K562 (cell line): ENCODE data around the gene SHANK1. TPM values are rescaled to one million over a fixed set of nuclear protein-coding genes. Genes with fewer than 3 reads are reported as not detected.
A peak's percentile ranks its signal among the peaks of the same experiment; 100 is the strongest.

Experiments used
- ATAC-seq: fragments of 200-7000 bp; cut with Tn5 transposase; 3 replicates; pipeline ENCODE4 v1.9.1; 2020; ENCODE audit warnings: moderate library complexity
- BruUV-seq: library from RNA; stranded (reverse); fragments of 400-500 nt; replicated peaks from 2 replicates; lab custom pipeline; 2021; lab: Mats Ljungman, UMichigan
- CTCF ChIA-PET: fragments of 300-600 bp; formaldehyde crosslinking; extraction: SDS; loops from one replicate; lab custom pipeline; 2021; ENCODE audit warnings: low intra/inter-chr PET ratio; lab: Yijun Ruan, JAX
- POLR2A ChIA-PET: fragments of 300-600, 350-650 bp; sonication (Branson Sonifier 250); formaldehyde crosslinking; extraction: SDS; loops from one replicate; lab custom pipeline; 2021; ENCODE audit warnings: antibody characterized with exemption, inconsistent platforms; lab: Yijun Ruan, JAX
- DNase-seq, 4 experiments: peaks; one replicate each; pipeline versions ENCODE4 v3.0.0 to v3.0.0-alpha.2; 2011 to 2018; ENCODE audit warnings: low spot score in 3 of 4, mixed read lengths in 3 of 4; ENCODE audit errors: extremely low read depth in 1 of 4
- FAIRE-seq: peaks from 2 replicates; lab custom pipeline; 2011; peaks lifted over from hg19 to GRCh38; lab: Jason Lieb, UNC
- H2AFZ ChIP-seq: 2 replicates; pipeline ENCODE4 v1.6.0; 2011; ENCODE audit warnings: low read depth, low read length, control low read depth, inconsistent platforms
- H3K27ac ChIP-seq: fragments of 200-600 bp; 3 replicates; pipeline ENCODE4 v1.8.0; 2011; ENCODE audit warnings: low read depth, mild to moderate bottlenecking, control low read depth, inconsistent platforms, low read length, moderate library complexity, mixed read lengths; ENCODE audit errors: extremely low read depth
- H3K27me3 ChIP-seq, 2 experiments: fragments of 300-600 bp in 1 of 2; 2 replicates in 1 of 2; 3 replicates in 1 of 2; pipeline versions ENCODE4 v1.6.0 to v1.8.0; 2011; ENCODE audit warnings: inconsistent platforms in 2 of 2, low read length in 2 of 2, mild to moderate bottlenecking in 1 of 2, mixed read lengths in 1 of 2, moderate library complexity in 1 of 2; ENCODE audit not compliant: control insufficient read depth in 2 of 2, insufficient read depth in 2 of 2
- H3K36me3 ChIP-seq: fragments of 300-600 bp; 3 replicates; pipeline ENCODE4 v1.8.0; 2011; ENCODE audit warnings: mild to moderate bottlenecking, low read length, inconsistent platforms; ENCODE audit not compliant: control insufficient read depth, insufficient read depth
- H3K4me1 ChIP-seq, 2 experiments: fragments of 200-600 bp in 1 of 2; replicated peaks in 1 of 2; 2 replicates in 1 of 2; 3 replicates in 1 of 2; pipeline versions ENCODE4 v1.5.1 to v1.8.0; 2011; ENCODE audit warnings: inconsistent platforms in 2 of 2, low read length in 2 of 2, mild to moderate bottlenecking in 1 of 2, mixed read lengths in 1 of 2, moderate library complexity in 1 of 2; ENCODE audit not compliant: control insufficient read depth in 2 of 2, insufficient read depth in 2 of 2
- H3K4me2 ChIP-seq: 2 replicates; pipeline ENCODE4 v1.6.1; 2011; ENCODE audit warnings: low read length, control low read depth, inconsistent platforms, mixed read lengths; ENCODE audit not compliant: insufficient read depth
- H3K4me3 ChIP-seq: fragments of 200-600 bp; sonication (generic), shearing (Covaris generic); 2 replicates; pipeline ENCODE4 v1.5.1; 2016; ENCODE audit warnings: control low read depth, inconsistent platforms
- H3K79me2 ChIP-seq: fragments of 200-600 bp; 3 replicates; pipeline ENCODE4 v1.8.0; 2011; ENCODE audit warnings: low read length, inconsistent platforms; ENCODE audit not compliant: control insufficient read depth, insufficient read depth
- H3K9ac ChIP-seq, 2 experiments: 2 replicates each; pipeline versions ENCODE4 v1.6.0 to v1.6.1; 2011; ENCODE audit warnings: low read depth in 2 of 2, low read length in 2 of 2, control low read depth in 1 of 2, inconsistent platforms in 1 of 2, mild to moderate bottlenecking in 1 of 2, mixed read lengths in 1 of 2; ENCODE audit not compliant: insufficient read depth in 1 of 2
- H3K9me1 ChIP-seq: one replicate; pipeline ENCODE4 v1.6.0; 2011; ENCODE audit warnings: inconsistent platforms, mild to moderate bottlenecking, low read length, moderate library complexity; ENCODE audit not compliant: control insufficient read depth, insufficient read depth
- H3K9me3 ChIP-seq: replicated peaks from 2 replicates; pipeline ENCODE4 v1.5.1; 2011; ENCODE audit warnings: low read depth, low read length, inconsistent platforms; ENCODE audit not compliant: control insufficient read depth, insufficient read depth
- H4K20me1 ChIP-seq: replicated peaks from 2 replicates; pipeline ENCODE4 v1.6.1; 2011; ENCODE audit warnings: low read length, inconsistent platforms, mixed read lengths; ENCODE audit not compliant: control insufficient read depth, insufficient read depth
- HMG20A ChIP-seq: fragments of 450-650 bp; formaldehyde crosslinking; conservative IDR thresholded peaks from 2 replicates; pipeline ENCODE4 v1.4.0; 2020; ENCODE audit warnings: mild to moderate bottlenecking, mixed read lengths
- KAT8 ChIP-seq: fragments of 450-650 bp; IDR thresholded peaks from 2 replicates; pipeline ENCODE4 v1.6.1; 2016; ENCODE audit warnings: low read depth, mild to moderate bottlenecking
- KHSRP ChIP-seq: fragments of 450-650 bp; IDR thresholded peaks from 2 replicates; pipeline ENCODE4 v1.6.1; 2017
- KLF6 ChIP-seq: fragments of 250-450 bp; sonication (Bioruptor Pico); IDR thresholded peaks from 2 replicates; pipeline ENCODE4 v1.4.0; 2020; ENCODE audit warnings: mild to moderate bottlenecking, moderate library complexity, borderline replicate concordance
- MGA ChIP-seq: fragments of 450-650 bp; IDR thresholded peaks from 2 replicates; pipeline ENCODE4 v1.6.1; 2016; ENCODE audit warnings: mild to moderate bottlenecking, moderate library complexity
- MYNN ChIP-seq, 2 experiments: sonication (generic); formaldehyde crosslinking in 1 of 2; IDR thresholded peaks; 2 replicates each; pipeline versions ENCODE4 v1.5.0 to v1.6.1; 2016 to 2020; ENCODE audit warnings: antibody characterized with exemption in 1 of 2, missing genetic modification reagents in 1 of 2
- NFE2L1 ChIP-seq: fragments of 450-650 bp; IDR thresholded peaks from 2 replicates; pipeline ENCODE4 v1.6.1; 2016; ENCODE audit warnings: missing genetic modification characterization, low read depth, mild to moderate bottlenecking, missing compliant biosample characterization, moderate library complexity, borderline replicate concordance
- PRPF4 ChIP-seq: fragments of 200-400 bp; formaldehyde crosslinking; IDR thresholded peaks from one replicate; pipeline ENCODE4 v1.6.1; 2017; ENCODE audit warnings: low read length, low read depth, mild to moderate bottlenecking; ENCODE audit not compliant: insufficient read depth, poor library complexity, severe bottlenecking
- RBM17 ChIP-seq: fragments of 200-400 bp; formaldehyde crosslinking; IDR thresholded peaks from 2 replicates; pipeline ENCODE4 v1.6.1; 2017; ENCODE audit warnings: low read depth, mild to moderate bottlenecking, low read length, borderline replicate concordance
- ZNF76 ChIP-seq: fragments of 250-450 bp; sonication (Bioruptor Pico); IDR thresholded peaks from 2 replicates; pipeline ENCODE4 v1.4.0; 2020; ENCODE audit warnings: mild to moderate bottlenecking, moderate library complexity, borderline replicate concordance
- WGBS: fragments of 100-300 bp; shearing (Covaris generic); methylation state at CpG from one replicate; pipeline ENCODE4 v1.1.6; 2016; ENCODE audit warnings: low coverage, mixed read lengths; ENCODE audit not compliant: insufficient coverage; ENCODE audit errors: missing lambda C conversion rate; 5-methylcytosine and 5-hydroxymethylcytosine counted together
- in situ Hi-C: fragments of 300-500 bp; cut with MboI; formaldehyde crosslinking; loops from 4 replicates; pipeline ENCODE4 v1.15.0; 2018; ENCODE audit warnings: inconsistent platforms, mixed read lengths
- intact Hi-C: fragments of 100-400 bp; cut with micrococcal nuclease; formaldehyde crosslinking; loops from 2 replicates; pipeline ENCODE4 v1.14.2; 2022
- polyA plus RNA-seq, 8 experiments: library from polyadenylated mRNA; depleted of rRNA in 4 of 8; stranded (reverse) in 5 of 8; unstranded in 3 of 8; fragments of >200 nt; fragmentation: Nextera tagmentation in 2 of 8; fragmentation: Illumina TruSeq in 1 of 8; extraction: Ambion mirVana in 2 of 8; extraction: Trizol in 1 of 8; gene quantifications; 2 replicates each; pipeline versions ENCODE4 v1.2.1 to v1.2.3, GENCODE V29; 2011 to 2014; ENCODE audit warnings: inconsistent platforms in 1 of 8, missing spikeins in 1 of 8
- total RNA-seq, 7 experiments: library from RNA; depleted of rRNA in 6 of 7; stranded (reverse); fragments of >200 nt in 6 of 7; fragmentation: Illumina TruSeq in 2 of 7; extraction: Trizol in 2 of 7; gene quantifications; 2 replicates each; pipeline versions ENCODE4 v1.2.1 to v1.2.3, GENCODE V29; 2011 to 2021; ENCODE audit warnings: low replicate concordance in 1 of 7

The SHANK1 gene
- total and polyA plus RNA-seq, 9 of the 15 experiments (the other 6 are each of a cell fraction or from before 2014, with no cell fraction given), result 0.33 to 1.3 (median 0.55) TPM; not detected in 2

- BruUV-seq, result no TSS peak
- ChIA-PET POLR2A (no interaction called here), CTCF (interaction anchor here (6.0 kb wide), 1 partner anchor 75 kb away, joined by 61 read pairs; no protein-coding TSS in a partner anchor)
- Histone ChIP-seq H3K9me1 (no peaks in the 10 kb centered on the region), H3K27me3 (peaks cover 6 to 26% of the 10 kb centered on the region in 2 experiments; a peak in 3 of 5 replicates), H3K4me2 (no peak overlapping the region), H4K20me1 (no peaks in the 10 kb centered on the region; the same call in 1 of the 2 replicates), H3K36me3 (no peaks in the 10 kb centered on the region), H3K79me2 (no peaks in the 10 kb centered on the region), H3K4me1 (peaks cover 0 to 13% of the 10 kb centered on the region in 2 experiments; a peak in 2 of 5 replicates), H2AFZ (no peak overlapping the region), H3K9me3 (no peaks in the 10 kb centered on the region), H3K27ac (no peak overlapping the region), H3K4me3 (no peak overlapping the region), H3K9ac (no peak overlapping the region)
- intact Hi-C loops (loop anchor here (5.0 to 10.0 kb wide), 3 partner anchors 101 to 384 kb away; no protein-coding TSS in a partner anchor), in situ Hi-C loops (loop anchor here (5.0 to 10.0 kb wide), 3 partner anchors 79 to 386 kb away; no protein-coding TSS in a partner anchor)
- no peak for DNase-seq
- peak; percentile 60 for FAIRE-seq
- peak; percentile 45; the same call in 2 of the 3 replicates for ATAC-seq
- 21% methylated on average over 12 of the region's 12 CpGs for WGBS
- TF ChIP-seq NFE2L1 (tag) (no peak), MGA (no peak), KLF6 (CRISPR knock-in tag) (no peak), PRPF4 (no peak), ZNF76 (CRISPR knock-in tag) (no peak), MYNN (IDR thresholded peaks at IDR 0.05) (no peak), MYNN (CRISPR knock-in tag; IDR thresholded peaks at IDR 0.05) (no peak), RBM17 (no peak), KHSRP (no peak), KAT8 (no peak), HMG20A (no peak)
Observed at GRCh38 chr19:50708179-50708879, 11.3 kb downstream of the SHANK1 start.
